T-helper 17 cell (primary cell): ENCODE data around the gene MAN2B2. TPM values are rescaled to one million over a fixed set of nuclear protein-coding genes. Genes with fewer than 3 reads are reported as not detected.

Source experiments
- ATAC-seq: fragments of 150-1000 bp; cut with Tn5 transposase; 2 replicates; pipeline ENCODE4 v1.10.0; 2021; ENCODE audit warnings: mild to moderate bottlenecking, moderate library complexity
- DNase-seq, 3 donors: peaks; one replicate each; pipeline versions ENCODE4 v3.0.0 to v3.0.0-alpha.2; 2020 to 2021
- H3K9me3 ChIP-seq: one replicate; pipeline ENCODE4 v1.7.0; 2013; ENCODE audit warnings: low read length, mild to moderate bottlenecking; ENCODE audit not compliant: control insufficient read depth, poor library complexity, severe bottlenecking
- H3K27ac Mint-ChIP-seq: one replicate; pipeline ENCODE4 v1.8.0; 2022; ENCODE audit warnings: mild to moderate bottlenecking, moderate library complexity, mixed read lengths
- H3K27me3 Mint-ChIP-seq: one replicate; pipeline ENCODE4 v1.8.0; 2022; ENCODE audit warnings: mixed read lengths
- H3K36me3 Mint-ChIP-seq: one replicate; pipeline ENCODE4 v1.8.0; 2022; ENCODE audit warnings: low read depth, mixed read lengths
- H3K4me1 Mint-ChIP-seq: one replicate; pipeline ENCODE4 v1.8.0; 2022; ENCODE audit warnings: mild to moderate bottlenecking, mixed read lengths
- H3K4me3 Mint-ChIP-seq: one replicate; pipeline ENCODE4 v1.8.0; 2022; ENCODE audit warnings: mild to moderate bottlenecking, moderate library complexity, mixed read lengths
- total RNA-seq, 4 donors: library from RNA in 2 of 4; stranded (reverse) in 2 of 4; gene quantifications; one replicate each; pipeline ENCODE4 v1.2.3 and lab custom pipeline; 2022 to 2026

MAN2B2 gene
- total RNA-seq, 2 donors from 2014 or later: 27.0 to 34.9 TPM

DNA sequence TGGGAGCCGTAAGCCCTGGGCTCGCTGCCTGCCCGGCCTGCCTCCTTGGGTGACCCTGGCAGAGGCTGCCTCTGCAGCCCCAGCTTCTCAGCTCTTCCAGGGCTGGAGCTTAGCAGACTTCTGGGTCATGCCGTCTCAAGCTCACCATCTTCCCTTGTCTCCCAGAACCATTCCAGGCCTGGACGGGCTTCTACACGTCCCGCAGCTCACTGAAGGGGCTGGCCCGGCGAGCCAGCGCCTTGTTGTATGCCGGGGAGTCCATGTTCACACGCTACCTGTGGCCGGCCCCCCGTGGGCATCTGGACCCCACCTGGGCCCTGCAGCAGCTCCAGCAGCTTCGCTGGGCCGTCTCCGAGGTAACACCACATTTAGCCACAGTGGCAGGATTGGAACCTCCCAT lies 22.0 kb downstream of the MAN2B2 start:
- Mint-ChIP-seq H3K27me3 (no peaks in the 10 kb centered on the region), H3K36me3 (peaks cover 4% of the 10 kb centered on the region), H3K27ac (peak overlapping the region; percentile 43), H3K4me3 (no peak overlapping the region), H3K4me1 (no peaks in the 10 kb centered on the region)
- no peaks in the 10 kb centered on the region for H3K9me3 ChIP-seq
- DNase-seq (no peak), ATAC-seq (no peak)

DNA sequence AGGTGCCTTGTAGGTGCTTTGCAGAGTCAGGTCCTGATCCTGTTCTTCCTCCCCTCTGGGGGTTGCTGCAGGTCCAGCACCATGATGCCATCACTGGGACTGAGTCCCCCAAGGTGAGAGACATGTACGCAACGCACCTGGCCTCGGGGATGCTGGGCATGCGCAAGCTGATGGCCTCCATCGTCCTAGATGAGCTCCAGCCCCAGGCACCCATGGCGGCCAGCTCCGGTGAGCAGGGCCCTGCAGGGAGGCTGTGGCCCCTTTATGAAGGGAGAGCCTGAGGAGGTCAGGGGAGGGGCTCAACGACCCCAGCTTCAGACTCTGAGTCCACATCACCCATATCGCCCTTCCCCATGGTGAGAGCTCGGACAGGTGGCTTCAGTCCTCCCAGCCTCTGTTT lies 23.1 kb downstream of the MAN2B2 start:
- ATAC-seq: no peak
- no peaks in the 10 kb centered on the region for H3K27me3 Mint-ChIP-seq
- no peak overlapping the region for H3K27ac Mint-ChIP-seq

DNA sequence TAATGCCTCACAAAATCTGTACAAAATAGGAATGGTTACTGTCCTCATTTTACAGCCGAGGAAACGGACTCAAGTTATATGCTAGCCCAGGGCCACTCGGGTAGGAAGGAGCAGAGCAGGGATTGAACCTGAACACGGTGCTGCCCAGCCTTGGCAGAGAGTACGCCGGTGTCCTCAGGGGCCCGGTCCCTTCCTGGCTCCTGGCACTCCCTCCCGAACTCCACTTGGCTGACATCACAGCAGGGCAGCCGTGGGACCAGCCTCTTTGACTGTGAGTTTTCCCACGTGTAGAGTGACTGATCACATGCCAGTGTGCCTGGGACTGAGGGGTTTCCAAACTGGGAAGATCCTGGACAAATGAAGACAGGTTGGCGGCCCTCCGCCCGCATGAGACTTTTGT lies 23.7 kb downstream of the MAN2B2 start:
- no peak for ATAC-seq
- no peak overlapping the region for H3K4me3 Mint-ChIP-seq
- no peak for DNase-seq
- H3K27ac Mint-ChIP-seq: no peak overlapping the region
- no peaks in the 10 kb centered on the region for H3K27me3 Mint-ChIP-seq
- H3K36me3 Mint-ChIP-seq: peaks cover 5% of the 10 kb centered on the region
- no peaks in the 10 kb centered on the region for H3K4me1 Mint-ChIP-seq
- no peaks in the 10 kb centered on the region for H3K9me3 ChIP-seq

More for the DNA sequence above, 23.1 kb downstream of the MAN2B2 start:
- peaks cover 2% of the 10 kb centered on the region for H3K36me3 Mint-ChIP-seq
- no peaks in the 10 kb centered on the region for H3K4me1 Mint-ChIP-seq
- no peak overlapping the region for H3K4me3 Mint-ChIP-seq
- DNase-seq: no peak
- H3K9me3 ChIP-seq: no peaks in the 10 kb centered on the region

DNA sequence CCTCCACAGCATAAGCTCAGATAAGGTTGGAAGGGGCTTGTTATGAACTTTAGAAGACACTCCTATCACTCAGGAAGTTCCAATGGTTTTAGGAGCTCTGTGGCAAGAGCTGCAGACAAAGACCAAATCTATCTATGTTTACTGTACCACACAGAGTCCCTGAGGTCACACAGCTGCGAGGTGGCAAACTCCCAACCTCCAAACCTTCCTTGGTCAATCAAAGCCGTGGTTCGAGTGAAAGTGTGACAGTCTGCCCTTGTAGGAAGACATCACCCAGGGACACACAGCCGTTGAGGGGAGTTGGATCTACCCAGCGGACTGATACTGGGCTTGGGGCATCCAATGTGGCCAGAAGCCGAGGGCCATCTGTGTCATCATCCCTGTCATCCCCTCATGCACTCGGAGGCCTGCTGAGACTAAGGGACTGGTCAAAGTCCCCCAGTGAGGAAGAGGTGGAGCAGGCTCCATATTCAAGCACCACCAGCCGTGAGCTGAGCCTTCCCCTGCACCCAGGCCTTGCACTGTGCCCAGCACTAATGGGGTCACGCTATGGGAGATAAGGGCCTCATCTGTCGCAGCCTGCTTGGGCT lies 26.8 kb downstream of the MAN2B2 start:
- Mint-ChIP-seq H3K4me3 (no peak overlapping the region), H3K27me3 (no peaks in the 10 kb centered on the region), H3K4me1 (no peaks in the 10 kb centered on the region), H3K36me3 (peaks cover 14% of the 10 kb centered on the region), H3K27ac (no peak overlapping the region)
- no peaks in the 10 kb centered on the region for H3K9me3 ChIP-seq
- DNase-seq (no peak), ATAC-seq (no peak)

DNA sequence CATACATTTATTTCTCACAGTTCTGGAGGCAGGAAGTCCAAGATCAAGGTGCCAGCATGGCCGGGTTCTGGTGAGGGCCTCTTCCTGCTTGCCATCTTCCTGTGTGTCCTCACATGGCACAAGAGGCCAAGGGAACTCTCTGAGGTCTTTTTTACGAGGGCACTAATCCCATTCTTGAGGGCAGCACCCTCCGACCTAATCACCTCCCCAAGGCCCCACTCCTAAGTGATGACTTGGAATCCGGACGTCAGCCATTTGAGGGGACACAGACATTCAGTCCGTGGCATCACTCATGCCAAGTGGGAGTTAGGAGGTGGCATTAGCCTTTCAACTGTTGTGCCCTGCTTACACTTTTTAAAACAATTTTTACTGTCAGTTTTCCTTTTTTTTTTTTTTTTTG lies 27.3 kb downstream of the MAN2B2 start:
- Mint-ChIP-seq H3K4me1 (no peaks in the 10 kb centered on the region), H3K27me3 (no peaks in the 10 kb centered on the region), H3K4me3 (no peak overlapping the region), H3K27ac (no peak overlapping the region), H3K36me3 (peaks cover 14% of the 10 kb centered on the region)
- ATAC-seq (no peak), DNase-seq (no peak)
- H3K9me3 ChIP-seq: no peaks in the 10 kb centered on the region

DNA sequence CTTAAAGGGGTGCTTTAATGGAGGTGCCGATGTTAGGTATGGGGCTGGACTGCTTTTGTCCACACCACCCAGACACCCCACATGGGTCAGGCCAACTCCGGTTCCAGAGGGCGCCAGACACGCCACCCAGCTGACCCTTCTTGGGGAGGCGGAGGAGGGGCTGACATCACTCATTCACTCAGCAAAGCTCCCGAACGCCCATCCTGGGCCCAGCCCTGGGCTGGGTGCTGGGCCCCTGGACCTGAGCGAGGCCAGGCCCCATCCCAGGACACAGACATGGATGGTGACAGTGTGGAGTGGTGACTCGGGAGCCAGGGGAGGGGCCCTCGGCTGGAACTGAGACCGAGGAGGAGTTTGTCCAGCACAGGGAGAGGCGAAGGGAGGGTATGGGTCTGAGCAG lies 28.1 kb downstream of the MAN2B2 start:
- Mint-ChIP-seq H3K27ac (no peak overlapping the region), H3K36me3 (peaks cover 14% of the 10 kb centered on the region)
- ATAC-seq: no peak

DNA sequence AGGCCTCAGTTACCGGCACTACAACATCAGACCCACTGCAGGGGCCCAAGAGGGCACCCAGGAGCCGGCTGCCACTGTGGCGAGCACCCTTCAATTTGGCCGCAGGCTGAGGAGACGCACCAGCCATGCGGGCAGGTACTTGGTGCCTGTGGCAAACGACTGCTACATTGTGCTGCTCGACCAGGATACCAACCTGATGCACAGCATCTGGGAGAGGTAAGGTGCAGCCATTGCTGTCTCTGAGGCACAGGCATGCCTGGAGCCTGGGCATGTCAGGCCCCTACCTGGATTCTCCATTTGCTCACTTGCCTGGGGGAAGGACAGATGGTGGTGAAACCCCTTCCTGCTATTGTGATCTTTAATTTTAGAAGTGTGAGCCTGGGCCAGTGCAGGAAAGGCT lies 30.1 kb downstream of the MAN2B2 start:
- no peak overlapping the region for H3K27ac Mint-ChIP-seq
- ATAC-seq: no peak
- H3K4me3 Mint-ChIP-seq: no peak overlapping the region
- H3K27me3 Mint-ChIP-seq: no peaks in the 10 kb centered on the region
- no peak for DNase-seq
- peaks cover 16% of the 10 kb centered on the region for H3K36me3 Mint-ChIP-seq
- peaks cover 4% of the 10 kb centered on the region for H3K4me1 Mint-ChIP-seq
- H3K9me3 ChIP-seq: no peaks in the 10 kb centered on the region

More for the DNA sequence above, 28.1 kb downstream of the MAN2B2 start:
- Mint-ChIP-seq H3K4me3 (no peak overlapping the region), H3K4me1 (peaks cover 4% of the 10 kb centered on the region), H3K27me3 (no peaks in the 10 kb centered on the region)
- no peak for DNase-seq
- H3K9me3 ChIP-seq: no peaks in the 10 kb centered on the region

DNA sequence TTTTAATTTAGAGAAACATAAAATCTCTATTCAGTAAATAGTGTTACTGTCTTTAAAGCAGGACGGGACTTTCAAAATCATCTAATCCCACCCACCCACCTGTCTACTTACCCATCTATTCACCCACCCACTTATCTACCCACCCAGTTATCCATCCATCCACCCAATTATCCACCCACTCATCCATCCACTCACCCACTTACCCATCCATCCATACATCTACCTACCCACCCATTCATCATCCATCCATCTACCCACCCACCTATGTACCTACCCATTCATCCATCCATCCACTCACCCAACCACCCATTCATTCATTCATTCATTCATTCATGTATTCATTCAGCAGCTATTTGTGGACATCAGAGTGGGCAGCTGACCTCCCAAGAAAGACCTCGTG lies 30.6 kb downstream of the MAN2B2 start:
- DNase-seq (no peak), ATAC-seq (no peak)
- Mint-ChIP-seq H3K36me3 (peaks cover 16% of the 10 kb centered on the region), H3K4me3 (no peak overlapping the region), H3K4me1 (peaks cover 4% of the 10 kb centered on the region), H3K27me3 (no peaks in the 10 kb centered on the region), H3K27ac (no peak overlapping the region)
- no peaks in the 10 kb centered on the region for H3K9me3 ChIP-seq

DNA sequence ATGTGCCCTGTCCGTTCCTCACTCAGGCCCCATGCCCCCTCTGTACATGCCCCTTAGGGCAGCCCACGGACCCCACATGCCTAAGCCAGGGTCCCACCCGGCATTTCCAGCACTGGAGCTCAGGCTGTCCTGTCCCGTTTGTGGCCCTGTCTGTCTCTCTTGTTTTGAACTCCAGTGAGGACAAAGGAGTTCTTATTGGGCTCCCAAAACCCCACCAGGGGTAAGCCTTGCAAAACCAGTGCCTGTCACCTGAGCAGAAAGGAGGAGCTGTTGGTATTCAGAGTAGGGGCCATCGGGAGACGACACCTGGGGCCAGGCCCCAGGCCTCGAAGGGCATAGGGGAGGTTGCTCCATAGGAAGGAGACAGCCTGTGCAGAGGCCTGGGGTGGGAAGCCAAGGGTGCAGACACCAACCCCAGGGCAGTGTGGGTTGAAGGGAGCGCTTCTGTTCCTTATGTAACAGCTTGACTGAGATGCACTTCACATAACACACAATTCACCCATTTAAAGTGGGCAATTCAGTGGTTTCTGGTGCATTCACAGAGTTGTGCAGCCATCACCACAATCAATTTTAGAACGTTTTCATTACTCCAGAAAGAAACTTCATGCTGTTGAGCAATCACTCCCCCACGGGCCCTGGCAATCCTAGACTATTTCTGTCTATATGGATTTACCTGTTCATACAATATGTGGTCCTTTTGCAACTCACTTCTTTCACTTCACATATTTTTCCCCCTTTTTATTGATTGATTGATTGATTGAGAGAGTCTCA lies 31.7 kb downstream of the MAN2B2 start:
- DNase-seq: no peak
- no peaks in the 10 kb centered on the region for H3K9me3 ChIP-seq
- H3K36me3 Mint-ChIP-seq: peaks cover 16% of the 10 kb centered on the region
- H3K4me1 Mint-ChIP-seq: peaks cover 4% of the 10 kb centered on the region
- H3K27ac Mint-ChIP-seq: peak overlapping the region; percentile 73
- no peak overlapping the region for H3K4me3 Mint-ChIP-seq
- H3K27me3 Mint-ChIP-seq: no peaks in the 10 kb centered on the region
- ATAC-seq: no peak

DNA sequence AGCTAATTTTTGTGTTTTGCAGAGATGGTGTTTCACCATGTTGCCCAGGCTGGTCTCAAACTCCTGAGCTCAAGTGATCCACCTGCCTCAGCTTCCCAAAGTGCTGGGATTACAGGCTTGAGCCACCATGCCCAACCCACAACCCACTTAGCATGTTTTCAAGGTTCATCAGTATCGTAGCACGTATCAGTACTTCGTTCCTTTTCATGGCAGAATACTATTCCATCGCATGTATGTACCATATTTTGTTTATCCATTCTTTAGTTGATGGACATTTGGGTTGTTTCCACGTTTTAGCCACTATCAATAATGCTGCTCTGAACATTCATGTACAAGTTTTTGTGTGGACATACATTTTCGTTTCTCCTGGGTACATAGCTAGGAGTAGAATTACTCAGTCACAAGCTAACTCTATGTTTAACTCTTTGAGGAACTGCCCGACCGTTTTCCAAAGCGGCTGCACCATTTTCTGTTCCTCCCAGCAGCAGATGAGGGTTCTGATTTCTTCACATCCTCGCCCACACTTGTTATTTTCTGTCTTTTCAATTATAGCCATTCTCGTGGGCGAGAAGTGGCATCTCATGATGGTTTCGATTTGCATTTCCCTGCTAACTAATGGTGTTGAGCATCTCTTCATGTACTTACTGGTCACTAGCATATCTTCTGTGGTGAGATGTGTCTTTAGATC lies 32.5 kb downstream of the MAN2B2 start:
- peak overlapping the region; percentile 73 for H3K27ac Mint-ChIP-seq

DNA sequence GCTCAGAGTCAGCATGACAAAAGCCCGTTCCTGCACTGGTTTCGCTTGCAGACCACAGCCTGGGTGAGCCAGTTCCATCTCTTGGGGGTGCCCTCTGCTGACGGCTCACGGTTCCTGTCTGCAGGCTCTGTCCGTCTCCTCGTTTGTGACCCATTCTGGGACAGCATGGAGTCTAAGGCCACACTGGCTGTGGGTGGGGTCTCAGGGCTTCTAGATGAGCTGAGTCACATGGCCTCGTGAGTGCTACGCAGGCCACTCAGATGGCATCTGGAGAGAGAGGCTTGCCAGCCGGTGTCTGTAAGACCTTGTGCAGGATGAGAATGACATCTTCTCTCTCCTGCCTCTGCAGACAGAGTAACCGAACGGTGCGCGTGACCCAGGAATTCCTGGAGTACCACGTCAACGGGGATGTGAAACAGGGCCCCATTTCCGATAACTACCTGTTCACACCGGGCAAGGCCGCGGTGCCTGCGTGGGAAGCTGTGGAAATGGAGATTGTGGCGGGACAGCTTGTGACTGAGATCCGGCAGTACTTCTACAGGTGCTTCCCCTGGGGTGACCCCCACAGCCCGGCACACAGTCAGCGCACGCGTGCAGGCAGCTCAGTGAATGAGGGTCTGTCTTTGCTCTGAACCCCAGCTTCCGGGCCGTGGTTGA lies 33.9 kb downstream of the MAN2B2 start:
- H3K4me3 Mint-ChIP-seq: no peak overlapping the region
- H3K4me1 Mint-ChIP-seq: peaks cover 4% of the 10 kb centered on the region
- H3K27me3 Mint-ChIP-seq: no peaks in the 10 kb centered on the region
- no peaks in the 10 kb centered on the region for H3K9me3 ChIP-seq
- no peak overlapping the region for H3K27ac Mint-ChIP-seq
- ATAC-seq: no peak
- H3K36me3 Mint-ChIP-seq: peaks cover 17% of the 10 kb centered on the region
- no peak for DNase-seq

More for the DNA sequence above, 32.5 kb downstream of the MAN2B2 start:
- peaks cover 4% of the 10 kb centered on the region for H3K4me1 Mint-ChIP-seq
- no peak overlapping the region for H3K4me3 Mint-ChIP-seq
- DNase-seq: no peak
- ATAC-seq: no peak
- peaks cover 20% of the 10 kb centered on the region for H3K36me3 Mint-ChIP-seq
- H3K9me3 ChIP-seq: no peaks in the 10 kb centered on the region
- no peaks in the 10 kb centered on the region for H3K27me3 Mint-ChIP-seq

DNA sequence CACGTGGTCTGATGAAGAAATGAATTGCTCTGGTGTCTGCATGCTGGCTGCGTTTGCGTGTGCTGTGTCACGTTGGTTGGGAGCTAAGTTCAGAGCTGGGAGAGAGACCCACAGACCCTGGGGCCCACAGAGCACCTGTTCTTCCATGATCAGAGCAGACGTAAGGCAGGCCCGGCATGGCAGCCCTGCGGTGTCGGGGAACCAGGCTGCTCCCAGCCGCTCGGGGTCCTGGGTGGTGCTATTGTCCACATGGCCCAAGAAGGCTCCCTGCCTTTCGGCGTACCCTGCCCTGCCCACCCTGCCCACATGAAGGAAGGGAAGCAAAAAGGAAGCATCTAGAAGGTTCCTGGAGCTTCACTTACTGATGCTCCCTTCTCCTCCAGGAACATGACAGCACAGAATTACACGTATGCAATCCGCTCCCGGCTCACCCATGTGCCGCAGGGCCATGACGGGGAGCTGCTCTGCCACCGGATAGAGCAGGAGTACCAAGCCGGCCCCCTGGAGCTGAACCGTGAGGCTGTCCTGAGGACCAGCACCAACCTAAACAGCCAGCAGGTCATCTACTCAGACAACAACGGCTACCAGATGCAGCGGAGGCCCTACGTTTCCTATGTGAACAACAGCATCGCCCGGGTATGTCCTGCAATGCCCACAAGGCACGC lies 34.6 kb downstream of the MAN2B2 start:
- Mint-ChIP-seq H3K27me3 (no peaks in the 10 kb centered on the region), H3K27ac (no peak overlapping the region)

More for the DNA sequence above, 34.6 kb downstream of the MAN2B2 start:
- H3K9me3 ChIP-seq: no peaks in the 10 kb centered on the region
- peaks cover 12% of the 10 kb centered on the region for H3K36me3 Mint-ChIP-seq
- DNase-seq: no peak
- H3K4me3 Mint-ChIP-seq: no peak overlapping the region
- peaks cover 4% of the 10 kb centered on the region for H3K4me1 Mint-ChIP-seq
- no peak for ATAC-seq
